Fibroblast of pulmonary artery (primary cell): ENCODE results near the gene ATG16L1.
"Not testable (repeated sequence)": the region's sequence is repeated elsewhere in the genome, so short reads cannot be mapped to it uniquely, and the experiment has no call there.

Experiments
- DNase-seq: peaks from one replicate; pipeline ENCODE4 v3.0.0-alpha.2; 2010; ENCODE audit warnings: low read depth
- H3K4me3 ChIP-seq: replicated peaks from 2 replicates; pipeline ENCODE4 v1.5.1; 2011; ENCODE audit warnings: low read depth, mild to moderate bottlenecking, control low read depth, low read length, moderate library complexity
- TF ChIP-seq, protein P1 (sequence below): IDR thresholded peaks from 2 replicates; pipeline ENCODE4 v1.5.1; 2011; ENCODE audit warnings: mild to moderate bottlenecking, control low read depth, low read length, inconsistent platforms; ENCODE audit errors: missing control alignments

ATG16L1 gene

DNA sequence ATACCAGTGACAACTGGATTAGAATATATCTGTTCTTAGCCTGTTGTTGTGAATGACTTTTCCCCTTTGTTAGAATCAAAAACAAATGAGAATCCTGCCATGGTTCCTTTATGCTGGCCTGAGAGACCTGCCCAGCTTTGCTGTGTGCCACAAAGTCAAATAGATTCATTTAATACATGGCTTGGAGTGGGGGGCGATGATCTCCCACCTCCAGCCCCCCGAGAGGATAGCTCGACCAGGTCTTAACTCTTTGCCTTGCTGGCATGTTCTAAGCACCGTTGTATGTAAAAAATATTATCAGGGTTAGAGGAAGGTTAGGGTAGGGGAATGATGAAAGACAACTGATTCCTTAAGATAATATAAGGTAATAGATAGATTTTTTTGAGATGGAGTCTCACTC is 80.7 kb downstream of the ATG16L1 start:
- TF ChIP-seq, protein P1, sequence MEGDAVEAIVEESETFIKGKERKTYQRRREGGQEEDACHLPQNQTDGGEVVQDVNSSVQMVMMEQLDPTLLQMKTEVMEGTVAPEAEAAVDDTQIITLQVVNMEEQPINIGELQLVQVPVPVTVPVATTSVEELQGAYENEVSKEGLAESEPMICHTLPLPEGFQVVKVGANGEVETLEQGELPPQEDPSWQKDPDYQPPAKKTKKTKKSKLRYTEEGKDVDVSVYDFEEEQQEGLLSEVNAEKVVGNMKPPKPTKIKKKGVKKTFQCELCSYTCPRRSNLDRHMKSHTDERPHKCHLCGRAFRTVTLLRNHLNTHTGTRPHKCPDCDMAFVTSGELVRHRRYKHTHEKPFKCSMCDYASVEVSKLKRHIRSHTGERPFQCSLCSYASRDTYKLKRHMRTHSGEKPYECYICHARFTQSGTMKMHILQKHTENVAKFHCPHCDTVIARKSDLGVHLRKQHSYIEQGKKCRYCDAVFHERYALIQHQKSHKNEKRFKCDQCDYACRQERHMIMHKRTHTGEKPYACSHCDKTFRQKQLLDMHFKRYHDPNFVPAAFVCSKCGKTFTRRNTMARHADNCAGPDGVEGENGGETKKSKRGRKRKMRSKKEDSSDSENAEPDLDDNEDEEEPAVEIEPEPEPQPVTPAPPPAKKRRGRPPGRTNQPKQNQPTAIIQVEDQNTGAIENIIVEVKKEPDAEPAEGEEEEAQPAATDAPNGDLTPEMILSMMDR = no peak
- H3K4me3 ChIP-seq = no peak overlapping the region
- no peak for DNase-seq

DNA sequence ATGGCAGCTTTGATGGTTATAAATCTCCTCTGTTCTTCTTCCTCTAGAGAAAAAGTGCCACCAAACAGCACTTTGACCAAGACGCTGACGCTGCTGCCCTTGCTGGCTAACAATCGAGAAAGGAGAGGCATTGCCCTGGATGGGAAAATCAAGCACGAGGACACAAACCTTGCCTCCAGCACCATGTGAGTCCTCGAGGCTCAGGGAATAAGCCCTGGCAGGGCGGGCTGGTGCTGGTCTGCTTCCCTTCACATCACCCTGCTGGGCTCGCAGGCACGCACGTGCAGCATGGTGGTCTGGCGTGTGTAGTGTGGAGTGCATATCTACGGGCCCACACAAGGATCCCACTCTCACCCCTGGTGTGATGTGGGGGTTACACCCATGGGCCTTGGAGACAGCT is 83.4 kb downstream of the ATG16L1 start:
- no peak for DNase-seq
- no peak overlapping the region for H3K4me3 ChIP-seq
- TF ChIP-seq, protein P1 = no peak

DNA sequence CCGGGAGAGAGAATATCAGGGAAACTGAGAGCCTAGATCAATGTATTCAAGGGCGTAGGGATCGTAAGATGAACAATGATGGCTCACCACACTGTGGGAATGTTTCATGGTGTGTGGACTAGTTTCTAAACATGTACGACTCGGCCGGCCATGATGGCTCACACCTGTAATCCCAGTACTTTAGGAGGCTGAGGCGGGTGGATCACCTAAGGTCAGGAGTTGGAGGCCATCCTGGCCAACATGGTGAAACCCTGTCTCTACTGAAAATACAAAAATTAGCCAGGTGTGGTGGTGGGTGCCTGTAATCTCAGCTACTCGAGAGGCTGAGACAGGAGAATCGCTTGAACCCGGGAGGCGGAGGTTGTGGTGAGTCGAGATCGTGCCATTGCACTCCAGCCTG is 84.6 kb downstream of the ATG16L1 start:
- not testable (repeated sequence) for DNase-seq, H3K4me3 ChIP-seq

DNA sequence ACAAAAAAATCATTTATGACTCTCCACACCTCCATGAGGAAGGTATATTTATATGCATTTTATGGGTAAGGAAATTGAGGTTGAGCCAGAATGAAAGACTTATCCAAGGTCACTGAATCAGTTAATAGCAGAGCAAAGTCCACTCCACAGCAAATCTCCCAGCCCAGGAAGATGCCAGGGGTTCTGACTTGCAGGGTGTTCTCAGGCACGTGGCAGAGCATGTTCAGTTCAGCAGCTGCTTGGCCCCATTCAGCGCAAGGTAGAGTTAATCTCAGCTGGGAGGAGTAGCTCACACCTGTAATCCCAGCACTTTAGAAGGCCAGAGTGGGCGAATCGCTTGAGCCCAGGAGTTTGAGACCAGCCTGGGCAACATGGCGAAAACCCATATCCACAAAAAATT is 85.1 kb downstream of the ATG16L1 start:
- TF ChIP-seq, protein P1 = no peak
- H3K4me3 ChIP-seq = no peak overlapping the region
- DNase-seq = no peak

DNA sequence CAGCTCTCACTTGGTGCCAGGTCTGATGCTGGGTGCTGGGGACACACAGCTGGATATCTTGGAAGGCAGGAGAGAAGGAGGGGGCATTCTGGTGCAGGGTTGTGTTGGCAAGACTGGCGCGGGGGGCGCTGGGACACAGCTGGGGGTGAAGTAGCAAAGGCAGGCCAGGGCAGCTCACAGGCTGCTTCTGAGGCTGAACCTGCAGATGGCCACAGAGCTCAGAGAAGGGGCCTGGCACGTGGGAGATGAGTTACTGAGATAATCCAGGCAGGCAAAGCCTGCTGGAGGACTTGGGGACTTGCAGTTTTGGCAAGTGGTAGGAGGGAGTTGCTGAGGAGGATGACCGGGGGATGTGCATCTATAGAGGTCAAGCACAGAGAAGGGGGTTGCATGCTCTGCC is 86.6 kb downstream of the ATG16L1 start:
- DNase-seq = no peak
- H3K4me3 ChIP-seq = no peak overlapping the region
- TF ChIP-seq, protein P1 = no peak

DNA sequence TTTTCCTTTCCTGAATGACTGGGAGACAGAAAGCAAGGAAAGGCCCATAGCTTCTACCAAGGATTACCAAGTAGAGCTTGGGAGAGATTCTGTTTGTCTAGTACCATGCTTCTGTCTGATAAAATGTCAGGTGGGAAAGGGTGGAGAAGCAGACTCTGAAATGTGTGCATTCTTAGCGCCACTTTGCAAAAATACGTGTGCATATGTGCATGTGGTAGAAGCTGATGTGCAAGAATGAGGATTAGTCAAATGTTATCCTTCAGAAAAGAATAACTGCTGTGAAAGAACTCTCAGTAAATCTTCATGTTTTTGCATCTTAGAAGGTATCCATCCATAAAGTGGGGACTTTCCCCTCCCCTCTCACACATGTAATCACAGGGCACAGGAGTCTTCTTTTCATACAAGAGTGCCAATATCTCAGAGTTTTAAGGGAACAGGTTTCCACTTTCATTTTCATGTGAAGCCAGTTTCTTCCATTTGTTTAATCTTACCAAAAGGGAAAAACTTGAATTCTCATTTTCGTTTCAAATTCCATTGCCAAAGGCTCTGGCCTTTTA is 87.4 kb downstream of the ATG16L1 start:
- DNase-seq = no peak
- TF ChIP-seq, protein P1 = no peak
- H3K4me3 ChIP-seq = no peak overlapping the region

DNA sequence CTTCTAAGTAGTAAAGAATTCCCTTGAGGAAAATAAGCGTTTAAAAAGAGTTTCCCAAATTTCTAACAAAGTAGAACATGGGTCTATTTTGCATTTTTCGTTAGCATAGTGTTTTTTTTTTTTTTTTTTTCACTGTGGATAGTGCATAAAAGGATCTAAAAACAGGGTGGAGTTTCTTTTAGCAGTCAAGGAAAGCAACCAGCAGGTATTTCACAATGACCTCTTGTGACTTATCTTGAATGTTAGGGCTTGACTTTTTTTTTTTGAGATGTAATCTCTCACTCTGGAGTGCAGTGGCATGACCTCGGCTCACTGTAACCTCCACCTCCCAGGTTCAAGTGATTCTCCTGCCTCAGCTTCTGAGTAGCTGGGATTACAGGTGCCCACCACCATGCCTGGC is 88.0 kb downstream of the ATG16L1 start:
- H3K4me3 ChIP-seq = no peak overlapping the region
- no peak for DNase-seq
- TF ChIP-seq, protein P1 = no peak
